Measurements from ENCODE around the gene CCDC63. TPM values are rescaled to one million over a fixed set of nuclear protein-coding genes. Genes with fewer than 3 reads are reported as not detected.

The CCDC63 gene
- not detected in 2 replicates for total RNA-seq (2014; rRNA removed; shearing (Covaris generic))

- no peak for DNase-seq (ENCODE audit: low spot score)
- in situ Hi-C loops (cut with HindIII; ENCODE audit: low sequenced_read_pairs), result no loop called here
These were observed at the start of gene CCDC63 for GRCh38 chr12:110846615-110847566. Gene CCDC63 (plus strand): TSS chr12:110846987. CDS start chr12:110852955, 5,968 bp downstream.

GRCh38 chr12:110798461-110798860, 48.3 kb upstream of the CCDC63 start:
- in situ Hi-C loops (cut with HindIII; ENCODE audit: low sequenced_read_pairs), result no loop called here
- no peak for DNase-seq (ENCODE audit: low spot score)

GRCh38 chr12:110802489-110802888, 44.3 kb upstream of the CCDC63 start:
- in situ Hi-C loops (cut with HindIII; ENCODE audit: low sequenced_read_pairs), result no loop called here
- DNase-seq (ENCODE audit: low spot score), result no peak

- no peak for DNase-seq (ENCODE audit: low spot score)
- in situ Hi-C loops (cut with HindIII; ENCODE audit: low sequenced_read_pairs), result no loop called here
These were observed 42.4 kb upstream of the CCDC63 start for GRCh38 chr12:110804406-110804805.

GRCh38 chr12:110807640-110808039, 39.1 kb upstream of the CCDC63 start:
- no peak for DNase-seq (ENCODE audit: low spot score)
- in situ Hi-C loops (cut with HindIII; ENCODE audit: low sequenced_read_pairs), result no loop called here

- in situ Hi-C loops (cut with HindIII; ENCODE audit: low sequenced_read_pairs), result no loop called here
- no peak for DNase-seq (ENCODE audit: low spot score)
These were observed 37.6 kb upstream of the CCDC63 start for GRCh38 chr12:110809149-110809548.

- DNase-seq (ENCODE audit: low spot score), result no peak
- in situ Hi-C loops (cut with HindIII; ENCODE audit: low sequenced_read_pairs), result no loop called here
These were observed 34.8 kb upstream of the CCDC63 start for GRCh38 chr12:110811972-110812371.

- no peak for DNase-seq (ENCODE audit: low spot score)
- in situ Hi-C loops (cut with HindIII; ENCODE audit: low sequenced_read_pairs), result no loop called here
These were observed 33.5 kb upstream of the CCDC63 start for GRCh38 chr12:110813285-110813684.

GRCh38 chr12:110813756-110814155, 33.0 kb upstream of the CCDC63 start:
- in situ Hi-C loops (cut with HindIII; ENCODE audit: low sequenced_read_pairs), result no loop called here
- DNase-seq (ENCODE audit: low spot score), result no peak

GRCh38 chr12:110816248-110816647, 30.5 kb upstream of the CCDC63 start:
- in situ Hi-C loops (cut with HindIII; ENCODE audit: low sequenced_read_pairs), result no loop called here
- DNase-seq (ENCODE audit: low spot score), result no peak

GRCh38 chr12:110816779-110817178, 30.0 kb upstream of the CCDC63 start:
- DNase-seq (ENCODE audit: low spot score), result no peak
- in situ Hi-C loops (cut with HindIII; ENCODE audit: low sequenced_read_pairs), result no loop called here

- DNase-seq (ENCODE audit: low spot score), result no peak
- in situ Hi-C loops (cut with HindIII; ENCODE audit: low sequenced_read_pairs), result no loop called here
These were observed 28.3 kb upstream of the CCDC63 start for GRCh38 chr12:110818511-110818910.

- in situ Hi-C loops (cut with HindIII; ENCODE audit: low sequenced_read_pairs), result no loop called here
- DNase-seq (ENCODE audit: low spot score), result no peak
These were observed 27.6 kb upstream of the CCDC63 start for GRCh38 chr12:110819150-110819549.

- in situ Hi-C loops (cut with HindIII; ENCODE audit: low sequenced_read_pairs), result no loop called here
- no peak for DNase-seq (ENCODE audit: low spot score)
These were observed 27.1 kb upstream of the CCDC63 start for GRCh38 chr12:110819646-110820045.

- in situ Hi-C loops (cut with HindIII; ENCODE audit: low sequenced_read_pairs), result no loop called here
- no peak for DNase-seq (ENCODE audit: low spot score)
These were observed 24.9 kb upstream of the CCDC63 start for GRCh38 chr12:110821917-110822316.

- in situ Hi-C loops (cut with HindIII; ENCODE audit: low sequenced_read_pairs), result no loop called here
- DNase-seq (ENCODE audit: low spot score), result no peak
These were observed 23.9 kb upstream of the CCDC63 start for GRCh38 chr12:110822821-110823415.

- DNase-seq (ENCODE audit: low spot score), result no peak
- in situ Hi-C loops (cut with HindIII; ENCODE audit: low sequenced_read_pairs), result no loop called here
These were observed 22.4 kb upstream of the CCDC63 start for GRCh38 chr12:110824342-110824741.

- in situ Hi-C loops (cut with HindIII; ENCODE audit: low sequenced_read_pairs), result no loop called here
- no peak for DNase-seq (ENCODE audit: low spot score)
These were observed 21.3 kb upstream of the CCDC63 start for GRCh38 chr12:110825530-110825929.

GRCh38 chr12:110826592-110827200, 20.1 kb upstream of the CCDC63 start:
- in situ Hi-C loops (cut with HindIII; ENCODE audit: low sequenced_read_pairs), result no loop called here

GRCh38 chr12:110829308-110829707, 17.5 kb upstream of the CCDC63 start:
- DNase-seq (ENCODE audit: low spot score), result no peak
- in situ Hi-C loops (cut with HindIII; ENCODE audit: low sequenced_read_pairs), result no loop called here

More at GRCh38 chr12:110826592-110827200, 20.1 kb upstream of the CCDC63 start:
- peak; percentile 67 for DNase-seq (ENCODE audit: low spot score)

All from G401 (cell line).